IPS-NIHi7 (cell line): Measurements from ENCODE around the gene SLC25A33.
A peak's percentile ranks its signal among the peaks of the same experiment; 100 is the strongest.

Source experiments
- DNase-seq: peaks from one replicate; pipeline ENCODE4 v3.0.0; 2012; ENCODE audit warnings: mixed read lengths; ENCODE audit errors: extremely low spot score

Gene SLC25A33

DNA sequence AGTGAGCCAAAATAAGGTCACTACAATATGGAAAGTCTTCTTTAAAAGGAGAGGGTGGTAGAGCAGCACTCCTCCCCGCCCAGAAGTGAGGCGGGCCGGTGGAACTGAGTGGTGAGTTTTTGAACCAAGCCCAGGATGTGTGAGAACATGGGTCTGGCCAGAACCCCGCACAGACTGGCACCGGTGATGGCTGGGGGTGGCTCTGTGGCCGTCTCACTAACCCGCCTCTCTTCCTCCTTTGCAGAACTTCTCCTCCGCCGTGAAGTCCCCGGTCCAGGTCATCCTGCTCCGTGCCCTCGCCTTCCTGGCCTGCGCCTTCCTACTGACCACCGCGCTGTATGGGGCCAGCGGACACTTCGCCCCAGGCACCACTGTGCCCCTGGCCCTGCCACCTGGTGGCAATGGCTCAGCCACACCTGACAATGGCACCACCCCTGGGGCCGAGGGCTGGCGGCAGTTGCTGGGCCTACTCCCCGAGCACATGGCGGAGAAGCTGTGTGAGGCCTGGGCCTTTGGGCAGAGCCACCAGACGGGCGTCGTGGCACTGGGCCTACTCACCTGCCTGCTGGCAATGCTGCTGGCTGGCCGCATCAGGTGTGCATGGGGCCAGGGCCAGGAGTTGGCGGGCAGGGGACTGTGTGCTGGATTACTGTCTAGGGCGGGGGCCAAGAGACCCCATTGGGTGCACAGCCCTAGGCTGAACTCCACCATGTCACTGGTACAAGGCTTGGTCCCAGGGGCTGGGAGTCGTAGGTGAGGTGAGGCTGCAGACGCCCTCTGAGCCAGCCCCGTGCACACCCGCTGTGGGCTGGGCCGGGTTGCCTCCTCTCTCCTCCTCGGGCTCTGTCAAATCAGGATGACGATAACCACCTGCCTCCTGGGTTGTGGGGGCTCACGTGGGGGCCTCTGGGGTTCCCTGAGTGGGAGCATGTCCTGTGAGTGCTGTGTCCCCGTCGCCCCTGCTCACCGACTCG lies 61.9 kb downstream of the SLC25A33 start:
- DNase-seq: no peak

DNA sequence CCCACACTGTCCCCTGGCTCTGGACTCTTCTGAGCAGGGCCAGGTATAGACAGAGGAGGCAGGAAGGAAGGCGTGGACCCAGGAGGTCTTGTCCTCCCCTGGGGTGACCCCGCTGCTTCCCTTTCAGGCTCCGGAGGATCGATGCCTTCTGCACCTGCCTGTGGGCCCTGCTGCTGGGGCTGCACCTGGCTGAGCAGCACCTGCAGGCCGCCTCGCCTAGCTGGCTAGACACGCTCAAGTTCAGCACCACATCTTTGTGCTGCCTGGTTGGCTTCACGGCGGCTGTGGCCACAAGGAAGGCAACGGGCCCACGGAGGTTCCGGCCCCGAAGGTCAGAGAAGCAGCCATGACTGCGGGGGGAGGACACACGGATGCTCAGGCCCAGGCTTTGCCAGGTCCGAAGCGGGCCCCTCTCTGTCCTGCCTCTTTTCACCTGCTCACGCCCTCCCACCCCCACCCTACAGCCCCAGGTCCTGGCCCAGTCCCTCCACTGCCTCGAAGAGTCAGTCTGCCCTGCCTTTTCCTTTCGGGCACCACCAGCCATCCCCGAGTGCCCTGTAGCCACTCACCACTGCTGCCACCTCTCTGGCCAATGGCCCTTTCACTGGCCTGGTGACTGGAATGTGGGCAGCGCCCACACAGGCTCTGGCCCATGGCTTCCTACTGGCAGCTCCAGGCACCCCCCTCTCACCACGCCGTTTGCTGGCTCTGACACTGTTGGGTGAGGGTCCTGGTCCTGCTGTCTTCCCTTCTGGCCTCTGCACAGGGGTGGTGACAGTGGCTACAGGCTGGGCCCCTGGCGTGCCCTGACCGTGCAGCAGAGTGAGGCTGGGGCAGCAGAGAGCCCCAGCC lies 62.9 kb downstream of the SLC25A33 start:
- no peak for DNase-seq

DNA sequence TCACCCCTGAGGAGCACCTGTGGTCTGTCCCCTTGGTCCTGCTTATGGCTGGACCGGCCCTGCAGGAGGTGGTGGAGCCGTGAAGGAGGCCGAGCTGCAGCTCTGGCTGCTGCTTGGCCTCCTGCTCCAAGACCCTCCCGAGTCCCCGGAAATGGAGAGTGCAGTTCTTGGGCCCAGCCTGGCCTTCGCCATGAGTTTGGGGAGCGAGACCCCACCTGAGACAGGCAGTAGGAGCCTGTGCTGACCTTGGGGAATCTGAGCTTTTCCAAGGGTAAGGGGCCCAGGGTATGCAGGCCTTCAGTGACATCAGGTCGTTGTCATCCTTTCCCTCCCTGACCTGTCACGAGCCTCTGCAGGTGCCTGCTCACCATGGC lies 63.5 kb downstream of the SLC25A33 start:
- DNase-seq: no peak

DNA sequence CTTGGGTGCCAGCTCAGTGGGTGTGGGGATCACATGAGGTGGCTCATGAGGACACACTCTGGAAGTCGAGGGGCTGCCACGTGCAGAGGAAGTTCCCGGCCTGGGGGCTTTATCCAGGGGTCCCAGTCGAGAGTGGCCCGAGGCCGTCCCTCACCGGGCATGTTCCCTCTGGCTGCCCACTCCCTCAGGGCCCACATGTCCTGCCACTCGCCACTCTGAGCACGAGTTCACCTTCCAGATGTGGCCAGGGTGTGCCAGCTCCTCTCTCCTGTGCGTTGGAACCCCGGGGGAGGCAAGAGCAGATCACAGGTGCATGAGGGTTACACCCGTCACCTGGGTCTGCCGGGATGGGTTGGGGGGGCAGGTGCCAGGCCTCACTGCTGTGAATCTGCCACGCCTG lies 64.0 kb downstream of the SLC25A33 start:
- no peak for DNase-seq

DNA sequence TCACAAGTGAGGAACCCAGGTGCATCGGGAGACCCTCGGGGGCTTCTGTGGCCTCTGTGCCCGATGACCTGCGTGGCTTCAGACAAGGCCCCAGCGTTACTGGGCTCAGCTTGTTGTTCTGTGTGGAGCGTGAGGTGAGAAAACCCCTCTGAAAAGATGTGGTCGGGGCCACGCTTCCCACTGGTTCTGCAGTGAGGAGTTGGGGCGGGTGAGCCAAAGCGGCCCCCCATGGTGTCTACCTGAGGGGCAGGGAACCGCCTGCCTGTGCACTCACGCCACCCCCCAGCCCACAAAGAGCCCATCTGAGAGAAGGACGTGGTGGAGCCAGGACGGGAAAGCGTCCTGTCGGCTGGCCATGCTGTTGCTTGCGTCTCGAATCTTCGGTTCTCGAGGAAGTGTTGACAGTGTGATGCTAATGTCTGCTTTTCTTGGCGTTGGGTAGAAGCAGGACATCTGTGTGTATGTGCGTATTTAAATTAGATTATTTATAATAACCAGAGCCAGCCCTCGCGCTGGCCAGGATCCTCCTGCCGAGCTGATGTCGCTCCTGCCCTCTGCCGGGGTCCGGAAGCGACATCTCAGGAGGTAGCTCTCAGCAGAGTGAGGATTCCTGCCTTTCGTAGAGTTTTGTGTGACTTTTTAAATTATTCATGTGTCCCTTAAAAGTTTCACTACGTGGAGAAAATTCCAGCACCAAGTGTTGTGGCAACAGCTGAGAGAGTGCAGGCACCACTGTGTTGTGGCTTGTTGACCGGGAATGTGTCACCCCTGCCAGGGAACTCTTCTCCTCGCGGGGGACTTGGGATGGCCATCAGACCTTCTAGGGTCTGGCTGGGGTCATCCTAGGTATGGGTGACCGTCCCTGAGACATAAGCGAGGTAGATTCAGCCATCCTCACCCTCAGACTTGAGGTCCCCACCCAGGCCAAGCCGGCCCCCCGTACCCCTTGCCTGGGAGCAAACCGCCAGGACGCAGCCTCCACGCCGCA lies 64.8 kb downstream of the SLC25A33 start:
- DNase-seq: no peak

DNA sequence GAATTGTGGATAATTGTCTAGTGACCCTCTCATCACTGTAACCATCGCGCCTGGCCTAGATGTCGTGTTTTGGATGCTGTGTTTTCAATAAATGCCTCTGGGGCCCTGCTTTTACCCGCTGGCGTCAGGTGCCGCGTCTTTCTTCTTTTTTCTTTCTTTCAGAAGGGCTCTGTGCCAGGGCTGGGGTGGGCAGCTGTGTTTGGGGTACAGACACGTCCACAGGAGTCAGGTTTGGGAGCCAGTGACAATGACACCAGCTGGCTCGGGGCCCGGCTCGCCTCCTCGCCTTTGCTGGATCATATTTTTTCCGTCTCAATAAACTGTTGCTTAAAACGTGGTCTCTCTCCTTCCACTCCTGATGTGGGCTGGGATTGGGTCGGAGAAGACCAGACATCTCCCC lies 65.6 kb downstream of the SLC25A33 start:
- no peak for DNase-seq

DNA sequence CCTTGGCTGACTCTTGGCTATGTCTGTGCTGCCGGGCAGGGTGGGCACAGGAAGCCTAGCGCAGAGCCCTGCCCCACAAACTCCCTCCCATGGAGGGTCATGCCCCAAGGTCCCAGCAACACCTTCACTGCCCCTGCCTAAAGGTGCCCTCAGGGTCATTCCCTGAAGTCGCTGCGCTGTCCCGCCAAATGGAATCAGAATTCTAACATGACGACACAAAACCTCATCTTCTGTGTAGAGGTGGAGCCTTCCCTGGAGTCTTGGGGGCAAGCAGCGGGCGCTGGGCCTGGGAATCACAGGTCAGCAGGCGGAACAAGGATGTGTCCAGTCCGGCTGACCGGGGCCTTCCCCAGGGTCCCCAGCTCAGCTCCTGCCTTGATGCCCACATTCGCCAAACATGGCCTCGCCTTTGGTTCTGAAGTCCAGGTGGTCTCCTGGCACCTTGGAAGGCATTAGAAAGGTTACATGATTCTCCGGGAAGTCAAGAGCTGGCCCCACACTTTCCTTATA lies 66.7 kb downstream of the SLC25A33 start:
- no peak for DNase-seq

DNA sequence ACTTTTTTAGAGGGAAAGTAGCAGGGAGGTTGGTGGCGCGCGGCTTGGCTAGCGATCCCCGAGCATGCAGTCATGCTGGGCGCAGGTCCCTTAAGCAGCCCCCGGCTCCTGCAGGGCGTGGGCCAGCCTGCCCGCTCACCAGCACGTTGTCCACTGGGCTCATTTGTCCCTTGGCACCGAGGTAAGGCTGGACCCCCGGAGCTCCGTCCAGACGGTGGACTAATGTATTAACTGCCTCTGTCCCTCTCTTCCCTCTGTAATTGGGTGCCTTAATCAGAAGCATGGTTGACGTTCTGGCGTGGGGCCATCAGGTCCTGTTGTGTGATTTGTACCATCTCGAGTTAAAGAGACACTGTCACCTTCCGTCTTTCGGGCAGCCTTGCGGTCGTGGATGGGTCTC lies 67.2 kb downstream of the SLC25A33 start:
- no peak for DNase-seq

DNA sequence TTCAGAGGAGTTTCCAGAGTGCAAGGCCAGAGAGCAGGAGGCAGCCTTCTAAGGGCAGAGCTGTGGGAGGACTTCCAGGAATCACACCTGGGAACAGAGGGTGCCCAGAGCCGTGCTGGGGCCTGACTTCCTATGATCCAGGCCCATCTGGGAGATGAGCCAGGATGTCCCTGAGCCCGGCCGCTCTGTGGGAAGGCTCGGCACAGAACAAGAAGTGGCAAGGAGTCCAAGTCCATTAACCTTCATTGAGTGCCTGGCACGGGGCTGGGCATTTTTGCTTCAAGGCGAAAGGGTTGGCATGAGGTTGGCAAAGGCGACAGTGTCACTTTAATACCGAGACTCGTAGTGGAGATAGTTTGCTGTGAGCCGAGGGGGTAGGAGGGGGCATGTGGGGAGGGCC lies 67.7 kb downstream of the SLC25A33 start:
- no peak for DNase-seq

DNA sequence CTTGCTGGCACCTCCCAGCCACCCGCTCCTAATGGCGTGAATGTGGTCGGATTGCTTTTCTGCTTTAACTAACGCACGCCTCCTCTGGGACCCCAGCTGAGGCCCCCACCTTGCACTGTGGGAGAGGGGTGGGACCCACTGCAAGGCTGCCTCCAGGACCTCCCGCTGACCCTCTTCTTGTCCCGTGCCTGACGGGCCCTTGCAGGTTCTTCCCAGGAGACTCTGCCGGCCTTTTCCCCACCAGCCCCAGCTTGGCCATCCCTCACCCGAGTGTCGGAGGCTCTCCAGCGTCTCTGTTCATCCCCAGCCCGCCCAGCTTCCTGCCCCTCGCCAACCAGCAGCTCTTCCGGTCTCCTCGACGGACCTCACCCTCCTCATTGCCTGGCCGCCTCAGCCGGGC lies 68.1 kb downstream of the SLC25A33 start:
- DNase-seq: no peak

DNA sequence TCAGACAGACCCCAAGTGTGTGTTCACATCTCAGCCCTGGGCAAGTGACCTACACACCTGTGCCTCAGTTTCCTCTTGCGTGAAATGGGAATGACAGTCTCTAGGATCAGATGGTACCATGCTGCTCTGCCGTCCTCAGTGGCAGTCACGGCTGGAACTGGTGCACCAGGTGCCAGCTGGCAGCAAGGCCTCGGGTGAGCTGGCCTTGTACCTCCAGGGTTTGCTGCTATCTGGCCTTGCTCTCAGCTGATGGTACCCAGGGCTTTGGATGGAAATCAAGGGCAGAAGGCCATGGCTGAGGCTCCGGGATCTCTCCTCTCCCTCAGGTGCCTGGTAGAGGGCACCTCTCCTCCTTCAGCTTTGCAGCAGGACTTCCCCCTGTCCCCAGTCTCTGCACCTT lies 70.7 kb downstream of the SLC25A33 start:
- DNase-seq: no peak

DNA sequence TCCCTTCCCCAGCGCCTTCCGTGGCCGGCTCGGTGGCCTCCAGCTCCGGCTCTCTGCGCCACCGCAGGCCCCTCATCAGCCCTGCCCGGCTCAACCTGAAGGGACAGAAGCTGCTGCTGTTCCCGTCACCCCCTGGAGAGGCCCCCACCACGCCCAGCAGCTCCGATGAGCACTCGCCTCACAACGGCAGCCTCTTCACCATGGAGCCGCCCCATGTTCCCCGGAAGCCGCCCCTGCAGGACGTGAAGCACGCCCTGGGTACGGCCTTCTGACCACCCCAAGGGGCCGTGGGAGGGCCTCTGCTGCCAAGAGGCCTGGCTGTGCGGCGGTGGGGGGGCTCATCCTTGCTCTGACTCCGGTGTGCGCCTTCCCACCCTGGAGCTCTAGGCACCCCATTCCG lies 71.3 kb downstream of the SLC25A33 start:
- no peak for DNase-seq

DNA sequence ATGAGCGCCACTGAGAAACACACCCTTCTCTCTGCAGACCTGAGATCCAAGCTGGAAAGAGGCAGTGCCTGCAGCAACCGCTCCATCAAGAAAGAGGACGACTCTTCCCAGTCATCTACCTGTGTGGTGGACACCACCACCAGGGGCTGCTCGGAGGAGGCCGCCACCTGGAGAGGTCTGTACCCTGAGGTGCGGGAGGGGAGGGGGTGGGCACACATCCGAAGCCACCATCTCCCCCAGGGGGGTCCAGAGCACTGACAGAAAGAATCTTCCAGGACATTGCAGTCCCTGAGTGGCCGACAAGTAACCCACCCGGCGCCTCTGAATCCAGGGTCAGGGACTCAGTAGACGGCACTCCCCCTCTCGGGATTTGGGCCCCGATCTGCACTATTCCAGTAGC lies 72.5 kb downstream of the SLC25A33 start:
- DNase-seq: no peak

DNA sequence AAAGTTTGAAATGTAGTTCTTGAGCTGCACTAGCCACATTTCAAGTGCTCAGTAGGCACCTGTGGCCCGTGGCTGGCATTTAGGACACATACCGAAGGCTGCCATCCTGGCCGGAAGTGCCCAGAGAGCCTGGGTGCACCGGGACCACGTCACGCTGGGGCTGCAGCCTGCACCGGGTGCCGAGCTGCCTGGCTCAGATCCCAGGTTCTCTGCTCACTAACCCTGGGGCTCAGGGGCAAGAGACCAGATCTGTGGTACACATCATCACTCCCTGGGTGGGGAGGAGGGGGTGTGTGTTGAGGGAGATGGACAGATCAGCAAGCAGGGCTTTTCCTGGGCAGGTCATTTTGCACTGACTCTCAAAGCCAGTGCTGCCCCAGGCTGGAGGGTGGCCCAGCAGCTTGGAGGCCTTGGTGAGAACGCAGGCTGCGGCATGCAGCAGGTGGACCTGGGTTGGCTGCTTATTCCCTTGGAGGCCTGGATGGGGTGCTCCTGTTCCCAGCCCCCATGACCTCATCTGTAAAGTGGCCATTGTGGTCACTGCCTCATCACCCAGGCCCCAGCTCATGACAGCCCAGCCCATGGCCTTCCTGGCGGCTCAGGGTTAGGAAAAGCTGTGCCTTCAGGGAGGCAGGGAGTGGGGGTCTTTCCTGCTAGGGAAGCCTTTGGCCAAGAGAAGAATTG lies 73.0 kb downstream of the SLC25A33 start:
- DNase-seq: no peak

DNA sequence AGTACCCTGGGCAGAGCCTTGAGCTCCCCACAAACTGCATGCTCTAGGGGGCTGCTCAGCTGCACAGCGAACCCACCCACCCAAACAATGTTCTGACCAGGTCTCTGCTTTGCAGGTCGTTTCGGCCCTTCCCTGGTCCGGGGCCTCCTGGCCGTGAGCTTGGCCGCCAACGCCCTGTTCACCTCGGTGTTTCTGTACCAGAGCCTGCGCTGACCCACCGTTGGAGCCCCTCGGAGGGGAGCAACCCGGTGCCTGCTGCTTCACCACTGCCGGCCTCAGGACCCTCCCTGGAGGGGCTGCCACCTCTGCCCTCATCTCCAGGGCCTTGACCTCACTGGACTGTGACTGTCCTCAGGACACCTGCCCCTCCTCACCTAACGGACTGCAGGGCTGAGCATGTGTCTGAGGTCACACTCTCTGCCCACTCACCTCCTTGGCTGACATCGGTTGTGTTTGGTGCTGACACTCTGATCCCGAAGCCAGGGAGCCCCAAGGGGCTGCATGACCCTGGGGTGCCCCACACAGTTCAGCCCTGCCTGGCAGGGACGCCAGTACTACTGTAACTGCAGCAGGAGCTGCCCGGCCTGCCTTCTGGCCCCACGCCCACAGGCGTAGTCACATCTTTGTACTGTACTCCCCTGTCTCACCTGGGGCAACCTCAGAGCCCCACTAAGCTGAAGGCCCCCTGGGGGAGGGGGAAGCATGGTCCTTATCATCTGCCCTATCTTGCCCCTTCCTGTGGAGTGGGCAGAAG lies 73.8 kb downstream of the SLC25A33 start:
- DNase-seq: no peak

DNA sequence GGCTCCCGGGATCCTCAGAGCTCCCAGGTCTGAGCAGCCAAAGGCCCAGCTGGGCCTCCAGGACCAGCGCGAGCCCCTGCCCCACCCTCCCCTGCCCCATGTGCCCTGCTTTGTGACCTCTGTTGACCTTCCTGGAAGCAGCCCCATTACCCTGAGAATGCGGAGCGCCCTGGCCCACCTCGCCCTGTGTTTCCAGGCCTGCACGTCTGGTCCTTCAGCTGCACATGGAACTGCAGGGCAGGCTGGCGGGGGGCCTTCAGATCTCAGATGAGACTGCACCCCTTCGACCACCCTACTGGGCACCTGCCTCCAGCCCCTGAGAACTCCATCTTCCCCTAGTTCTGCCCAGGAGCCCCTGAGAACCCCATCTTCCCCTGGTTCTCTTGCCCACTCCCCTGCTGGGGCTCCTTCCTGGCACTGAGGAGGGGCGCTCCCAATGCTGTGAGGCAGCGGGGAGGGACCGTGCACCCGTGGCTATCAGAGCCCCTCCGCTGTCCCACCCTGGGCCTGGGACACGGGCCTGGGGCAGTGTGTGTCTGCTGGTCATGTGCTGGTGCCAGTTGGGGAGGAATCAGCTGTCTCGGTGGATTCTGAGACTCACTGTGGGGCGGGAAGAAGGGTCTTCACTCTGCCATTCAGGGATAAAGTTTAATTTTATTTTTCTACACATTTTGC lies 74.5 kb downstream of the SLC25A33 start:
- no peak for DNase-seq

DNA sequence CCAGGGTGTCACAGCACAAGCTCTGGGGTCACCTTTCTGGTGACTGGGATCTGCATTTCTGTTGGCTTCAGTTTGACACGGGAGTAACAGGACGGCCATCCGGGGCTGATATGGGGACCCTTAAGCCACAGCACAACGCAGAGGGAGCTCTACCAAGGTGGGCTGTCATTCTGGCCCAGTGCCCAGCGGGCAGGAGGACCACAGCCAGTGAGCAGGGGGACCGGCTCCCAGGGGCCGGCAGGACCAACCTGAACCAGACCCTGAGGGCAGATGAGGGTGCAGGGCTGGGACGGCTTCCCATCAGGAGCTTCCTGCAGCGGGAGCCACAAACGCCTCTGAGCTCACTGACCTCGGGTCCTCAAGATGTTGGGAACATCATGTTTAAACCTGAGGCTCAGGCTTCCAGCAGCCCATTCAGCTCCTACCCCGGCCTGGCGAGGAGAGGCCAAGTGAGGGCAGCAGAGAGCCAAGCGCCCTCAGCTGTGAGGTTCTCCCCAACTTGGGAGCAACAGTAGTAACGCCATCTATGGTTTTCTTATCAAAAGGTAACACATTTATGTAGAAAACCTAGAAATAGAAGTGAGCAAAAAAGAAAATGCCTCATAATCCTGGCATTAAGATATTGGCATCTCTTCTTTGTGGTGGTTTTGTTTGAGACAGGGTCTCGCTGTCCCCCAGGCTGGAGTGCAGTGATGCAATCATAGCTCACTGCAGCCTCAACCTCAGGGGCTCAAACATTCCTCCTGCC lies 76.2 kb downstream of the SLC25A33 start:
- DNase-seq: peak; percentile 87

DNA sequence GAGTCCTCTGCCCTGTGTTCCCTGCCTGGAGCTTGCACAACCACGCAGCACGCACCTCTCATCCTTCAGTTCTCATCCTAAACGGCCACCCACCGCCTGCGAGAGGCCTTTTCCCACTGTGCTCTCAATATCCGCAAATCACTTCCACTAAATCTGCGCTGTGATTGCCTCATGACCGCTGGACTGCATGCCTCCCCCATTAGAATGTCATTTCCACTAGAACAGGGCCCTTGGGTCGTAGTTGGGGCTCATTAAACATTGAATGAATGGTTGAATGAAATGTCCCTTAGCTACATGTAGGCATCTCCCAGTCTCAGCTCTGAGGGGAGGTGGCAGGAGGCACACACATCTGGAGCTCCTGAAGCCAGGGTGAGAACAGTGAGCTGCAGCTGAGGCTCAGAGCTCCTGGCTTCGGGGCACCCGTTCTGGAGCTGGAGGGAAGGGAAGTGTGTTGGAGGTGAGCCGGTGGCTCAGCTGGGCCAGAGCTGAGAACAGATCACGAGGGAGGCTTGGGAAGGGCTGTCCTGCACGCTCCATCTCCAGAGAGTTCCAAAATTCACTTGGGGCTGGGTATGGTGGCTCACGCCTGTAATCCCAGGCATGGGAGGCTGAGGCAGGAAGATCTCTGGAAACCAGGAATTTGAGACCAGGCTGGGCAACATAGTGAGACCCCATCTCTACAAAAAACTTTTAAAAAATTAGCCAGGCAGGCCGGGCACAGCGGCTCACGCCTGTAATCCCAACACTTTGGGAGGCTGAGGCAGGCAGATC lies 79.8 kb downstream of the SLC25A33 start:
- DNase-seq: no peak
